GM19035 (cell line): ENCODE data around the gene PGM2.

Source experiments
- ATAC-seq: cut with Tn5 transposase; IDR thresholded peaks from one replicate; pipeline ENCODE4 v1.9.1; 2021; ENCODE audit not compliant: unreplicated experiment

PGM2 gene

GRCh38 chr4:37896206-37896860 lies 69.8 kb downstream of the PGM2 start:
- ATAC-seq = no peak

DNA sequence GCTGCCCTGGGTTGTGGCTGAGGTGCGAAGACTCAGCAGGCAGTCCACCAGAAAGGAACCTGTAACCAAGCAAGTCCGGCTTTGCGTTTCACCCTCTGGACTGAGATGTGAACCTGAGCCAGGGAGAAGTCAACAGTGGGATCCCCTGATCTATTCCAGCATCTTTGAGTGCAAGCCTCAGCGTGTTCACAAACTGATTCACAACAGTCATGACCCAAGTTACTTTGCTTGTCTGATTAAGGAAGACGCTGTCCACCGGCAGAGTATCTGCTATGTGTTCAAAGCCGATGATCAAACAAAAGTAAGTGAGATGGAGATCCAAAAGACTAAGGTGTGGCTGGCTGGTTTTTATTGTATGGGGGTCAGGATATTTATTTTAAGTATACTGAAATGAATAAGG lies 75.7 kb downstream of the PGM2 start:
- no peak for ATAC-seq

GRCh38 chr4:37902738-37903693 lies 76.5 kb downstream of the PGM2 start:
- ATAC-seq = no peak

GRCh38 chr4:37903901-37904300 lies 77.4 kb downstream of the PGM2 start:
- ATAC-seq = no peak

- no peak for ATAC-seq
These were observed 78.3 kb downstream of the PGM2 start for GRCh38 chr4:37904824-37905223.

- ATAC-seq = no peak
These were observed 79.2 kb downstream of the PGM2 start for GRCh38 chr4:37905533-37906169.

GRCh38 chr4:37908488-37909331 lies 82.2 kb downstream of the PGM2 start:
- no peak for ATAC-seq

DNA sequence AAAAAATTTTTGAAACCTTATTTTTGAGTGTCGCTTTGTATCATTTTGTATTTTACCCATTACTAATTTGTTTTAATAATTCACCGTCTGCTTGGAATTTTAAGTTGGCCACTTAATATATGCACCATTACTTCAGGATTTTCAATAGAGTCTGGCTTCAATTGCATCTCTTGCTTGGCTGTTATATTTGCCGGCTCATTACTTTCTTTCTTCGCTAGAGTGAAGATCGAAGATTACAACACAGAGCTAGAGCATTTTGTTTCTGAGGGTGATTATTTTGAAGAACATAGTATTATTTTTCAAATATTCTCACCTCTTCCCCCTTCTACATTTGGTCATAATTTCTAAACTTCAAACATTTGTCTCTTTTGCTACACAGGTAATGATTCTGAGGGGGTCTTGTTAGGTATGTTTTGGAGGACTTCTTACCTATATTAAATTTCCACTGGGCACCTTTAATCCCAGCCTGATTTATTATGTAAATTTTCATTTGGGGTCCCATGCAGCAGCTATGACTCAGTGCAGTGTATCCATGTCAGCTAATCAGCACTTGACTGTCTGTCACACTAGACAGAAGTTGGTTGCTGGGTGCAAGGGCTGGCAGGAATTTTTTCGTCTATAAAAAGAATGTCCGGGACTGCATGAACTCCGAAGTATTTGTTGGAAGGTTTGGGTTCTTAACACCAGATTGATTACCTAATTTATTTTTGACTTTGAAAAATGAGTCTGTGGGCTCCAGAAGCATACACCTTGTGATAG lies 83.0 kb downstream of the PGM2 start:
- no peak for ATAC-seq

GRCh38 chr4:37910091-37910486 lies 83.6 kb downstream of the PGM2 start:
- no peak for ATAC-seq
